Neural cell (in vitro differentiated cells): ENCODE data around the gene MAPT.

Experiments
- CTCF ChIP-seq: fragments of 450-650 bp; IDR thresholded peaks from 2 replicates; pipeline ENCODE4 v1.5.1; 2014; ENCODE audit warnings: antibody characterized with exemption, mild to moderate bottlenecking, moderate library complexity; ENCODE audit not compliant: poor library complexity, severe bottlenecking
- RAD21 ChIP-seq: fragments of 450-650 bp; conservative IDR thresholded peaks from 2 replicates; pipeline ENCODE4 v1.6.1; 2014; ENCODE audit warnings: antibody characterized with exemption, mild to moderate bottlenecking, moderate library complexity
- REST ChIP-seq: IDR thresholded peaks from 2 replicates; pipeline ENCODE4 v1.6.1; 2012; ENCODE audit warnings: borderline replicate concordance
- TAF1 ChIP-seq: IDR thresholded peaks from 2 replicates; pipeline ENCODE4 v1.6.1; 2012; ENCODE audit warnings: low read depth

DNA sequence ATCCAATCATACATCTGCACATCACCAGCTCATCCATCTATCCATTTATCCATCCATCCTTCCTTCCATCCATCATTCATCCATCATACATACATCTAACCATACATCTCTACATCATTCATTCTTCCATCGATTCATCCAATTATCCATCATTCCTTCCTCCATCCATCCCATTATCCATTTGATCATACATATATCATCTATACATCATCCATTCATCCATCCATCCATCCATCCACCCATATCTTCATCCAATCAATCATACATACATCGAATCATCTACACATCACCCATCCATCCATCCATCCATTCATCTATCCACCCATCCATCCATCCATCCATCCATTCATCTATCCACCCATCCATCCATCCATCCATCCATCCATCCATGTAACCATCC is 75.4 kb downstream of the MAPT start:
- TF ChIP-seq CTCF = no peak
- TF ChIP-seq RAD21 = no peak
- TF ChIP-seq TAF1 = no peak
- TF ChIP-seq REST = no peak
